Mesothelial cell of epicardium (in vitro differentiated cells): ENCODE measurements around the gene TSPAN8. TPM values are rescaled to one million over a fixed set of nuclear protein-coding genes. Genes with fewer than 3 reads are reported as not detected.

Experiments used
- DNase-seq, 2 experiments: peaks; one replicate each; pipeline ENCODE4 v3.0.0; 2021; ENCODE audit warnings: low spot score in 2 of 2; ENCODE audit not compliant: unreplicated experiment in 2 of 2
- H3K27ac Mint-ChIP-seq: 2 replicates; pipeline ENCODE4 v1.8.0; 2021; ENCODE audit warnings: mixed read lengths
- H3K27me3 Mint-ChIP-seq: 2 replicates; pipeline ENCODE4 v1.8.0; 2021; ENCODE audit warnings: low read depth, mixed read lengths
- H3K36me3 Mint-ChIP-seq: 2 replicates; pipeline ENCODE4 v1.8.0; 2021; ENCODE audit warnings: mixed read lengths
- H3K4me1 Mint-ChIP-seq: 2 replicates; pipeline ENCODE4 v1.8.0; 2021; ENCODE audit warnings: mixed read lengths
- H3K4me3 Mint-ChIP-seq: 2 replicates; pipeline ENCODE4 v1.8.0; 2021; ENCODE audit warnings: mild to moderate bottlenecking, moderate library complexity, mixed read lengths
- H3K9me3 Mint-ChIP-seq: 2 replicates; pipeline ENCODE4 v1.8.0; 2021; ENCODE audit warnings: mixed read lengths
- CTCF ChIP-seq: fragments of 200-600 bp; sonication (generic); IDR thresholded peaks from one replicate; pipeline ENCODE4 v1.5.0; 2021; ENCODE audit warnings: antibody characterized with exemption; ENCODE audit not compliant: unreplicated experiment
- total RNA-seq: library from RNA; stranded (reverse); gene quantifications from 3 replicates; pipeline ENCODE4 v1.2.1, GENCODE V29; 2021

TSPAN8 gene
- total RNA-seq, 1 donor from 2014 or later = not detected

- Mint-ChIP-seq H3K9me3 (peaks cover 3% of the 10 kb centered on the region), H3K27ac (no peak overlapping the region), H3K4me3 (no peak overlapping the region), H3K27me3 (peaks cover 7% of the 10 kb centered on the region), H3K4me1 (no peaks in the 10 kb centered on the region), H3K36me3 (no peaks in the 10 kb centered on the region)
- DNase-seq = no peak
- no peak for TF ChIP-seq CTCF
Measured at GRCh38 chr12:71186571-71187288, 28.9 kb upstream of the TSPAN8 start.

GRCh38 chr12:71183846-71184245, 26.0 kb upstream of the TSPAN8 start:
- DNase-seq = no peak
- no peaks in the 10 kb centered on the region for H3K4me1 Mint-ChIP-seq
- no peak for TF ChIP-seq CTCF
- peaks cover 6% of the 10 kb centered on the region for H3K27me3 Mint-ChIP-seq
- H3K27ac Mint-ChIP-seq = no peak overlapping the region
- H3K9me3 Mint-ChIP-seq = peaks cover 17% of the 10 kb centered on the region
- H3K4me3 Mint-ChIP-seq = no peak overlapping the region
- H3K36me3 Mint-ChIP-seq = no peaks in the 10 kb centered on the region

GRCh38 chr12:71183018-71183417, 25.2 kb upstream of the TSPAN8 start:
- DNase-seq = no peak
- Mint-ChIP-seq H3K4me1 (no peaks in the 10 kb centered on the region), H3K36me3 (no peaks in the 10 kb centered on the region), H3K4me3 (no peak overlapping the region), H3K9me3 (peaks cover 14% of the 10 kb centered on the region), H3K27me3 (peaks cover 2% of the 10 kb centered on the region), H3K27ac (no peak overlapping the region)
- no peak for TF ChIP-seq CTCF

- peaks cover 14% of the 10 kb centered on the region for H3K9me3 Mint-ChIP-seq
- peaks cover 2% of the 10 kb centered on the region for H3K27me3 Mint-ChIP-seq
- TF ChIP-seq CTCF = no peak
Measured at GRCh38 chr12:71178162-71178561, 20.4 kb upstream of the TSPAN8 start.

GRCh38 chr12:71174825-71175224, 17.0 kb upstream of the TSPAN8 start:
- H3K27me3 Mint-ChIP-seq = peaks cover 5% of the 10 kb centered on the region
- H3K9me3 Mint-ChIP-seq = peaks cover 4% of the 10 kb centered on the region
- no peak for TF ChIP-seq CTCF
- H3K4me3 Mint-ChIP-seq = no peak overlapping the region
- H3K4me1 Mint-ChIP-seq = no peaks in the 10 kb centered on the region
- DNase-seq = no peak
- no peaks in the 10 kb centered on the region for H3K36me3 Mint-ChIP-seq
- no peak overlapping the region for H3K27ac Mint-ChIP-seq

More at GRCh38 chr12:71178162-71178561, 20.4 kb upstream of the TSPAN8 start:
- Mint-ChIP-seq H3K36me3 (no peaks in the 10 kb centered on the region), H3K27ac (no peak overlapping the region), H3K4me3 (no peak overlapping the region), H3K4me1 (no peaks in the 10 kb centered on the region)
- DNase-seq = no peak
